Fibroblast of skin of back (primary cell): Measurements from ENCODE around the gene PITPNM3.
A peak's percentile ranks its signal among the peaks of the same experiment; 100 is the strongest.

Source experiments
- DNase-seq: peaks from one replicate; pipeline ENCODE4 v3.0.0-alpha.2; 2013

PITPNM3 gene

DNA sequence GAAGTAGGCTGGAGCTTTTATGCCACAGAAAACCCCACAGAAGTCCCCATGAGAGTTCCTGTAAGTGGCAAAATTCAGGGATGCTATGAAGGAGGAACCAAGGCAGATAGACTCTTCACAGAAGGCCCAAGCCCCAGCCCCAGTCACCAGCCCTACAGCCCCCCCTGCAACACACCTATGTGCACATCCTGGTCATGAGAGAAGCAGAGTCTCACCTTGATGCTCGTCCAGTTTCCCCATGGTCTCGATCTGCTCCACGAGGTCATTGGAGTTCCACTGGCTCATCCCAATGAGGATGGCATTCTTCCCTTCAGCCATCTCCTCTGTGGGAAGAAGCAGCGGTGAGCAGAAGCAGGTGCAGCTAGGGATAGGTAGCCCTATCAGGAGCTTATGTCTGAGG is 31.2 kb downstream of the PITPNM3 start:
- DNase-seq: no peak

GRCh38 chr17:6524520-6524919 is 31.8 kb downstream of the PITPNM3 start:
- no peak for DNase-seq

- DNase-seq: no peak
These were observed 32.5 kb downstream of the PITPNM3 start for GRCh38 chr17:6523809-6524355.

DNA sequence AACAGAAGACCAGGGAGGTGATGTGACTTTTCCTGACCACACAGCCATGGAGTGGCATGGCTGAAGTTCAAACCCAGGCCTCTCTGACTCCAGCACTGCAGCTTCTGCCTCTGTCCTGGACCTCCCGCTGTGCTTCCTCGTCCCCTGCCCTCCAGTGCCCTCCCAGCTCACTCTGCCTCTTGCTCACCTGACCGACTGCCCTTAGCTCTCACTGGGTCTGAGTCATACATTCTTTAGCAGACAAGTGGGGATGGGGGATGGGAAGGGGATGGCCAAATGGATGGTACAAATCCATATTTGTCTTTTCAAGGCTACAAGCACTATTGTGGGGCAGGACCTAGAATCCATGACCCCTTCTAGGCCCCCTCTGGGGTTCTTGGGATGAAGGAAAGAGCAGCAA is 33.0 kb downstream of the PITPNM3 start:
- peak; percentile 14 for DNase-seq

DNA sequence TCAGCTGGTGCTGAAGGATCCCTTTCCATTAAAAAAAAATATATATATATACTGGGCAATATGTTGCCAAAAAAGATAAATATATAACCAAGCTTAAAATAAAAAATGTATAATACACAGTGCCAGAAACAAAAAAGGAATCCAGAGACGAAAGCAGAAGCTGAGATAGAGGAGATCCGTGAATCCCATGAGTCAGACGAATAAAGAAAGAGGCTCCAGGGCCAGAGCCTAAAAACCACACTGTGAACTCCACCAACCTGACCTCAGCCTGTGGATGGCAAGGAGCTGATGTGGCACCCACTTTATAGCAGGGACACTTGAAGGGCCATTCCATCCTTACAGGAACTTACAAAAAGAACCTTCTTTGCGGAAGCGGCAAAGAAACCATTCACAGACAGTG is 34.8 kb downstream of the PITPNM3 start:
- no peak for DNase-seq

DNA sequence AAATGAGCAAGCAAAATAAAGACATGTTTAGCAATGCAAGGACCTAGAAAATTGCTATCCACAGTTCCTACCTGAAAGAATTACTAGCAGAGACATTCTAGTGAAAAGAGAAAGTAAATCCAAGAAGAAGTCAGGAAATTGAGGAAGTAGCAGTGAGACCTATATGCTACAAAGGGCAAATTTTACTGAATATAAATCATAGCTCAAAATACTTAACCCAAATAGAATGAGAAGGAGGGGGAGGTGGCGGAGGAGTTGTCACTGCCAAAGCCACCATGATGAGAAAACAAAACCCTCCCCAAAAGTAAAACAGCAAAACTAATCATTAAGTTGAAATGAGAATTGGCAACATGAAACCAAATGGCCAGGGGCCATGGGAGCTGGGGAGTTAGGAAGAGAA is 39.3 kb downstream of the PITPNM3 start:
- no peak for DNase-seq

DNA sequence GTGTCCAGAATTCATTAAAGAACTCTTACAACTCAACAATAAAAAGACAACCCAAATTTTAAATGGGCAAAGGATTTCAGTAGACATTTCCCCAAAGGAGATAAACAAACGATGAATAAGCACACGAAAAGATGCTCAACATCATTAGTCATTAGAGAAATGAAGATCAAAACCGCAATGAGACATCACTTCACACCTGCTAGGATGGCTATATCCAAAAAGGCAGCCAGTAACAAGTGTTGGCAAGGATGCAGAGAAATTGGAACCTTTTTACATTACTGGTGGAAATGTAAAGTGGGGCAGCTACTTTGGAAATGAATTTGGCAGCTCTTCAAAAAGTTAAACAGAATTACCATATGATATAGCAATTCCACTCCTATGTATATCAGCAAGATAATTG is 42.0 kb downstream of the PITPNM3 start:
- DNase-seq: no peak

GRCh38 chr17:6512552-6512951 is 43.8 kb downstream of the PITPNM3 start:
- no peak for DNase-seq

- peak; percentile 34 for DNase-seq
These were observed 45.9 kb downstream of the PITPNM3 start for GRCh38 chr17:6510321-6510977.

GRCh38 chr17:6509921-6510320 is 46.4 kb downstream of the PITPNM3 start:
- no peak for DNase-seq

DNA sequence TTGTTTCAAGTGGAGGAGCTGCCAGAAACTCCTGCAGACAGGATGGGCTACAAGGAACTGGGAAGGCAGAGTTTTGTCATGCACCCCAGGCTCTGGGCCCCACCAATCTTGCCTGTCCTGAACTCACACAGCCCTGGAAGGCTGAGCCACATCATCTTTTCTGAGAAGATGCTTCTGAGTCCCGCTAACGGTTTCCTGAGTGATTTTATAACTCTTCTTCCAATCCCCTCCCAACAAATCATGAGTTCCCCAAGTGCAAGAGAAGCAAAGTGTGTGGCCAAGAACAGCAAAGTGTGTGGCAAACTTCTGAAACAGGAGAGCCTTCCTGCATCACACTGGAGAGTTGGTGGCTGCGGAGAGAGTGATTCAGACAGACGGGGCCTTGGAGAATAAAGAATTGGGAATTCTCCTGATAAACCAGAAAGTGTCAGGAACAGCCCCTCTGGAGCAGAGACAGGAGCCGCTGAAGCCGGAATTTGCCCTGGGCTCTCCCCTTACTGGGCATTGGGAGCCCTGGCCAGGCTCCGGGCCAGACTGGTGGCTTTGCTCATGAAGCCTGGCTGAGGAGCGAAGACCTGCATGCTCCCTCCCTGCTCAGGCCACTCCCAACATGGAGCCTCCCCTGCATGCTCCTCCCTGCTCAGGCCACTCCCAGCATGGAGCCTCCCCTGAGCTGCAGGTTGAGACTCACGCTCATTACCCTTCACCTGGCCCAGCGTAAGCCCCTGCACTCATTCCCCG is 47.2 kb downstream of the PITPNM3 start:
- no peak for DNase-seq

DNA sequence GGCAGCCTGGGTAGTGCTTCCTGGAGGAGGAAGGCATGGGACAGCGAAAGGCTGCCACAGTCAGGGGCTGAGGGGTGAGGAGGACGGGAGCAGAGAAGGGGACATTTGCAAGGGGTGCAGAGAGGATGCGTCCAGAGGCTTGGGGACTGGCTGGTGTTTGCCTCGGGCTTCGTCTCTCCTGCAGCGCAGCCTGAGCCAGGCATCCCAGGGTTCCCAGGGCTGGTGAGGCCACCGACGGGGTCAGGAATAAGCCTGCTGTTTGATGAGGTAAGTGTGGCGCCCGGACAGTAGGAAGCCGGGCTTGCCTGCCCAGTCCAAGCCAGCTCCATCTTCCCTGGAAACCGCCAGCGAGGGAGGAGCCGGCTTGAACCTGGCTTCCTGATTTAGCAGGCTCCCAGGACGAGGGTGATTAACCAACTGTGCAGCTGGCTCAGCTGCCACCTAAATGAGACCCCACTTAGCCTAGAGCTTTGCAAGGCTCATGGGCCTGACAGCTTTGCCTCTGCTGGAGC is 47.8 kb downstream of the PITPNM3 start:
- no peak for DNase-seq

DNA sequence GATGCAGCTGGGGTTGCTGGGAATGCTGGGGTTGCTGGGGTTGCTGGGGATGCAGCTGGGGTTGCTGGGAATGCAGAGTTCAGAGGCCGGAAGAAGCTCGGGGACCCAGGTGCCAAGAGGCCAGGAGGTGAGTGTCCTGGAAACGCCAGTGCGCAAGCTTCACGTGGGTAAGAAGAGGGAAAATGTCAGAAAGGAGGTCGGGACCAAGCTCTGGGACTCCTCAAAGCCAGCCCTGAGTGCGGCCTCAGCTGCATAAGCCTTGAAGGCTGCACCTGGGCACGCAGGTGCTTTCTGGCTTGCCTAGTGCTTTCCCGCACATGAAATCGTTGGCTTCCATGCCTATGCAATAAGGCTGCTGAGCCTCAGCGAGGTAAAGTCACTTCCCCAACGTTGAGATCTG is 48.3 kb downstream of the PITPNM3 start:
- no peak for DNase-seq

DNA sequence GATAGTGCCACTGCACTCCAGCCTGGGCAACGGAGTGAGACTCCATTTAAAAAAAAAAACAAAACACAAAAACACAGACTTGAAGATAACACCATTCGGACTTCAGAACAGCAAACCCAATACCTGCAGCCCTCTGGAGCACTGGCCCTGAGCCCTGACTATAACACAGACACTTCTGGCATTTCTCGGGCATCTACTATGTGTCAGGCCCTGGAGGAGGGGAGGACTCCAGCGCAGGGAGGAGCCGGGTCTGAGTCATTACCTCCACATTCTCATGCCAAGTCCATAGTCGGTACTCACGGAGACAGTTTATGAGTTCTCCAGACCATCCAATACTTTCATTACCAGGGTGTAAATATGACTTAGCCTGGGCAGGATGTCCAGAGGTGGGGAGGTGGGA is 48.8 kb downstream of the PITPNM3 start:
- DNase-seq: peak; percentile 75

DNA sequence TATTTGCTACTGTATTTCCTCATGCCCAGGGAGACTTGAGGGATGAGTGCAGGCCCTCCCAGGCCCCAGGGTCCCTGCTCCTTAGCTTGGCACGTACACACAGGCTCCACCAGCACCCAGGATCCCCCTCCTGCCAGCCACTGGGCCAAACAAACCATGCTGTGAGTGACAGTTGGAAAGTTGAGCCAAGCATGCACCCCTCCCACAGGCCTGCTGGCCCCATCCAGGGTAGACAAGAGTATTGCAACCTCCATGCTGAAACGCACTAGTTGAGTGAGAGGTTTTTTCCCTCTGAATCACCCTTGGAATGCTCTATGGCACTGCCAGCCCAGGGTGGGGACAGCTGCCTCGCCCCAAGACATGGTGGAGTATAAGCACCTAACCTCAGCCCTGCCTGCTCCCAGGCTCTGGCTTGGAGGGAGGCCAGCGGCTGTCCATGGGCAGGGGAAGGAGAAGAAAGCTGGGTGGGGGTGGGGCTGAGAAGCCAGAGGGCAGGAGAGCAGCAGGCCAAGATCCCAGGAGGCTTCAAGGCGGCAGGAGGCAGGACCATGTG is 49.6 kb downstream of the PITPNM3 start:
- DNase-seq: peak; percentile 56

GRCh38 chr17:6505425-6506142 is 50.8 kb downstream of the PITPNM3 start:
- peak; percentile 49 for DNase-seq

DNA sequence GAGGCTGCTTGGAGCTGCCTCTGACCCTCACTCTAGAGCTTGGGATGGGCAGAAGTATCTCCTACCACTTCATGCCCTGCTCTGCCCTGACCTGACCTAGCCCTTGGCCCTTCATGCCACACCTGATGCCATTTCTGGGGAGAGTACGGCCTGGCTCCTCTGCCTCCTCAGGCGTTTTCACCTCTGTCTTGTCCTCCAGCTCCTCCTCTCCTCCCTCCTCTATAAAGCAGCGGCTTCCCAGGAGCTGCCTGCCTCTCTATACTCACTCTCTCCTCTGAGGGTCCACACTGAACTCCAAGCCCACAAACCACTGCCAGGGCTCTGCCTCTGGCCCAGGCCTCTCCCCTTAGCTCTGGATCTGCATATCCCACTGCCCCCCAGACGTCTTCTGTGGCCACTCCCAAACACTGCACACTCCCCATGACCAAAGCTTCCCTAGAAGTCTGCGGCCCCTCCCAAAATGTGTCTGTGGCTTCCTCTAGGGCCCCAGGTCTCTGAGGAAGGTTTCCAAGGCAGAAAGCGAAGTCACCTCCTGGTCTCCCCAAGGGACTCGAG is 52.6 kb downstream of the PITPNM3 start:
- no peak for DNase-seq

DNA sequence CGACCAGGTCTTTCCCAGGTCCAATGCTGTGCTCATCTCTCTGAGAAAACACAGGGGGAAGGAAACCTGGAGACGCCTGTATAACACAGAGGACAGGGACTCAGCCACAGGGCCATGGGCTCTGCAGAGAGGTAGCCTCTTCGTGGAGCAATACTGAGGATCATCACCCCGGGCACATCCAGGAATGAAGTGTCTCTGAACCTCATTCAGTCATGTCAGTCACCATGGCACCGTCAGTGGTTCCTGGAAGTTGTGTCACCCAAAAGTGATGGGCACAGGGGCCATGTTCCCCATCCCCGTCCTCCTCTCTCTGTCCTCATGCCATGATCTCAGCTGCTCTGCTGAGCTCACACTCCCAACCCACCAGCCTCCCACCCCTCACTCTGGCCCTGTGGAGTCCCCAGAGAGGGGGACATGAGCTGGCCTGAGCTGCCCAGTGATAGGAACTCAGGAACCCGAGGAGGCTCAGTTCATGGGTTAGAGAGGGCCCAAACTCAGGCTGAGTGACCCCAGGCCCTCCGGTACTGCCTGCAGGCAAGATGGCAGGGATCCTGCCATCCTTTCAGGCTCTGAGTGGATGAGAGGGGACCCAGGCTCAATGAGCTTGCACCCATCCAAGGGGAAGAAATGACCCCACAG is 53.4 kb downstream of the PITPNM3 start:
- no peak for DNase-seq

- no peak for DNase-seq
These were observed 54.2 kb downstream of the PITPNM3 start for GRCh38 chr17:6502142-6502541.

DNA sequence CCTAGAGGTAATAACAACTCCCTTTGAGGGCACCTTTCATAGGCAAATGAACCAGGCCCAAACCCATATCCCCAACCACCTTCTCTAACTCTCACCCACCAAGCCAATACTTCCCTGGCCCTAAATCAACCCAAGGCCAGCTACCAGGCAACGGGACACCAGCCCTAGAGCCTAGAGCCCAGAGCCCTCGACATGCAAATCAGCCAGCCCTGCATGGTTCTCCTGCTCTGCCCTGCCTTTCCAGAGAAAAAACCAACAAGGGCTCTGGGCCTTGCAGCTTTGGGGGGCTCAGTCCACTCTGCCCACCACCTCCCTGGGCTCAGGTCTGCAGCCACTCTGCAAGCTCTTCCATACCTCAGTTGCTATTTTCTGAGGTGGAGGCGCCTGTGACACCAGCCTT is 55.0 kb downstream of the PITPNM3 start:
- no peak for DNase-seq

DNA sequence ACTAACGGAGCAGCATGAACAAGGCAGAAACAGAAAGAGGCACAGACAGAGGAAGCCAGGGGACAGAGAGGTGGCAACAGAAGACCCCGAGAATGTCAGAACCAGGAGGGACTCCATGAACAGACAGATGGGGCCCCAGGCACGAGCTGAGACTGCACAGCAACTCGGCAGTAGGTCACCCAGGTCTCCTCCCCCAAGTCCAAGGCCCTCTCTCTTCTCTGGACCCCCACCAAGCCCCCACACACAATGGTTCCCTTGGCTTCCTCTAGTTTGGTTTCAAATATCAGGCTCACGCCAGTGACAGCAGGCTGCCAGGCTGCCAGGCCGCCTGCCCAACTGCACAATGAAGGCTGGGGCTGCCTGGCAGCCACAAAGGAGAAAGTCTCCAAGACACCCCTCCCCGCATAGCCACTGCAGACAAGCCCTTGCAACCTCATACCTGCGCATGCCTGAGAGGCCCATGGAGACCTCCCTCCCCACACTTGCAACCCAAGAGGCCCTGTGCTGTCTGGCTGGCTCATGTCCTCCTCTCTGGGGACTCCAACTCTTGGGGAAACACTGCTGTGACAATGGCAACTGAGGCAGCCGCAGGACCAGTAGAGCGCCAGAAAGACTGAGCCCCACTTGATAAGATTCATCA is 57.3 kb downstream of the PITPNM3 start:
- DNase-seq: no peak

- DNase-seq: no peak
These were observed 58.0 kb downstream of the PITPNM3 start for GRCh38 chr17:6498356-6498755.
